HCT116 (cell line): ENCODE data around the gene CCHCR1.
"Not testable (repeated sequence)": the region's sequence is repeated elsewhere in the genome, so short reads cannot be mapped to it uniquely, and the experiment has no call there.

Experiments used
- CTCF ChIP-seq, 3 experiments: fragments of 200-600 bp in 1 of 3; sonication (generic) in 1 of 3; IDR thresholded peaks in 2 of 3; conservative IDR thresholded peaks in 1 of 3; 2 replicates each; pipeline ENCODE4 v1.5.1; 2012 to 2017; ENCODE audit warnings: low read depth in 2 of 3, low read length in 2 of 3, antibody characterized with exemption in 1 of 3, borderline replicate concordance in 1 of 3, control low read depth in 1 of 3, mild to moderate bottlenecking in 1 of 3, mixed read lengths in 1 of 3, mixed run types in 1 of 3, moderate library complexity in 1 of 3; ENCODE audit not compliant: insufficient read depth in 1 of 3
- EGR1 ChIP-seq: IDR thresholded peaks from 2 replicates; pipeline ENCODE4 v1.6.1; 2012; ENCODE audit warnings: low read depth
- POLR2A ChIP-seq: IDR thresholded peaks from 2 replicates; pipeline ENCODE4 v1.7.0; 2011; ENCODE audit warnings: borderline replicate concordance; ENCODE audit not compliant: insufficient read depth, insufficient read length; ENCODE audit errors: extremely low read depth
- TF ChIP-seq, protein P1 (sequence below): IDR thresholded peaks from 2 replicates; pipeline ENCODE4 v1.6.1; 2012; ENCODE audit warnings: low read depth

GRCh38 chr6:31196251-31197022 is 38.8 kb upstream of the CCHCR1 start:
- TF ChIP-seq, protein P1, sequence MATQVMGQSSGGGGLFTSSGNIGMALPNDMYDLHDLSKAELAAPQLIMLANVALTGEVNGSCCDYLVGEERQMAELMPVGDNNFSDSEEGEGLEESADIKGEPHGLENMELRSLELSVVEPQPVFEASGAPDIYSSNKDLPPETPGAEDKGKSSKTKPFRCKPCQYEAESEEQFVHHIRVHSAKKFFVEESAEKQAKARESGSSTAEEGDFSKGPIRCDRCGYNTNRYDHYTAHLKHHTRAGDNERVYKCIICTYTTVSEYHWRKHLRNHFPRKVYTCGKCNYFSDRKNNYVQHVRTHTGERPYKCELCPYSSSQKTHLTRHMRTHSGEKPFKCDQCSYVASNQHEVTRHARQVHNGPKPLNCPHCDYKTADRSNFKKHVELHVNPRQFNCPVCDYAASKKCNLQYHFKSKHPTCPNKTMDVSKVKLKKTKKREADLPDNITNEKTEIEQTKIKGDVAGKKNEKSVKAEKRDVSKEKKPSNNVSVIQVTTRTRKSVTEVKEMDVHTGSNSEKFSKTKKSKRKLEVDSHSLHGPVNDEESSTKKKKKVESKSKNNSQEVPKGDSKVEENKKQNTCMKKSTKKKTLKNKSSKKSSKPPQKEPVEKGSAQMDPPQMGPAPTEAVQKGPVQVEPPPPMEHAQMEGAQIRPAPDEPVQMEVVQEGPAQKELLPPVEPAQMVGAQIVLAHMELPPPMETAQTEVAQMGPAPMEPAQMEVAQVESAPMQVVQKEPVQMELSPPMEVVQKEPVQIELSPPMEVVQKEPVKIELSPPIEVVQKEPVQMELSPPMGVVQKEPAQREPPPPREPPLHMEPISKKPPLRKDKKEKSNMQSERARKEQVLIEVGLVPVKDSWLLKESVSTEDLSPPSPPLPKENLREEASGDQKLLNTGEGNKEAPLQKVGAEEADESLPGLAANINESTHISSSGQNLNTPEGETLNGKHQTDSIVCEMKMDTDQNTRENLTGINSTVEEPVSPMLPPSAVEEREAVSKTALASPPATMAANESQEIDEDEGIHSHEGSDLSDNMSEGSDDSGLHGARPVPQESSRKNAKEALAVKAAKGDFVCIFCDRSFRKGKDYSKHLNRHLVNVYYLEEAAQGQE = not testable (repeated sequence)
- not testable (repeated sequence) for TF ChIP-seq CTCF (IDR thresholded peaks at IDR 0.05 in 2 of 3, conservative IDR thresholded peaks at IDR 0.05 in 1 of 3; ENCODE audit: borderline replicate concordance in 1 of 3, insufficient read depth in 1 of 3, low read depth in 2 of 3, low read length in 2 of 3); POLR2A; EGR1
